GM19099 (cell line): ENCODE measurements around the gene NT5E.
A peak's percentile ranks its signal among the peaks of the same experiment; 100 is the strongest.

ENCODE experiments used
- POLR2A ChIP-seq: IDR thresholded peaks from 3 replicates; pipeline ENCODE4 v1.6.1; 2011; ENCODE audit warnings: low read depth; ENCODE audit not compliant: insufficient read length; ENCODE audit errors: extremely low read depth

The NT5E gene

DNA sequence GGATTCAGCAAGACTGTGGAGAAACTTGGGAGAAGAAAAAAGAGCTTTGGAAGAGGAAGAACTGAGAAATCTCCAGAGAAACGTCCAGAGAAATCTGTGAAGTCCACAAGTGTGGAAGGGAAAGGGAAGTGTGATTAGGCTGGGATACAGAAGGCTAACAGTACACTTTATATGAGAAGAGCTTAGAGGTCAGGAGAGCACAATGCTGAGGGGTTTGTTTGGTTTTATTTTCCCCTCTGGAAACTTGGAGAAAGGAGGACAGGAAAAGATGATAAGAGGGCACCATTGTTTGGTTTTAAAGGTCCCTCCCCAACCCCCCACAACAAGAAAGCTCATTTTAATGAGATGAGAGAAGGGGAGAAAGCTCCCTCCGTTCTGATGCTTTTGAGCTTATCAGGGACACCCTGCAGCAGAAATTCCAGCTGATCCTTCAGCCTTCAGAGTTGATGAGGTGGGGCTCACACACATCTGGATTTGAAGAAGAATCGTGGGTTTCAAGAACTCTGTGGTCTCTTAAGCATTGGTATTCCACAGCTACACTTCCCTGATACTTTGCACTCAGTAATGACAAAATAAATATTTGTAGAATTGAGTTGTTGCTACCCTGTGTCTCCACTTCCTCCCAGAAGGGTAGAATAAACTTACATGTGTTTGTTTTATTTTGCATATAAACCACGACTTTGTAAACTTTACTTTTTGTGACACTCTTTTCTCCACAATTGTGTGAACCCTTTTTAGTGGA lies 1.9 kb downstream of the NT5E start:
- TF ChIP-seq POLR2A, result no peak

- TF ChIP-seq POLR2A, result no peak
Observed at GRCh38 chr6:85452441-85452881, 2.6 kb downstream of the NT5E start.

DNA sequence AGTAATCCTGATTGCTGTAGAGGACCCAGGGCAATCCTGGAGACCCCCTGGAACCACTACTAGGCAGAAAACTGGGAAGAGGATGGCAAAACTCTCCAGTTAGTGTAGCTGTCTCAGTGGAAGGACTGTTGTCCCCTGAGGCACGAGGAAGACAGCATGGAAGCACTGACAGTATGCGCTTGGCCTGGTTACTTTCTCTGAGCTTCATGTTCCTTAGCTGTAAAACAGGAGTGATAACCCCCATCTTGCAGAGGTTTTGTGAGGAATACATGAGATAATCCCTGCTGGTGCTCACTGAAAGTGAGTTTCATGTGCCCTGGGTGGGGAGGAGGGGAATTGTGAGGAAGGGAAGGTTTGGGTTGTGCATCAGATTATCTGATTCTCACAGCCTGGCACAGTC lies 3.2 kb downstream of the NT5E start:
- TF ChIP-seq POLR2A, result no peak

DNA sequence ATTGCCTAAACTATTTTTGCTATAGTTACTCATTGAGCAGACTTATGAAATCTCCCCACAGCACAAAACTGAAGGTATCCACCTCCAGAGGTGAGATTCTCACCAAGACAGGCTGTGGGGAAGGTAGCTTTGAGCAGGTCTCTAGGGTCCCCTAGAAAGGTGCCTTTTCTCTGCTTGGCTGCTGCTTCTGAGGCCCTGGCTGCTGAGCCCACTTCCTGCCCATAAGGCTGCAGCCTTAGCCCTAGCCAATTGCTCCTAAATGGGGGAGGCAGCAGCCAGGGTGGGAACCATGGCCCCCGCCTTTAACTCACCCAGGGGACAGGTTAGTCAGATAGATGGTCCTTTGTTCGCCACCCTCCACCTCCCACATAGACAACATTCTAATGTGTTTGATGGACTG lies 3.6 kb downstream of the NT5E start:
- TF ChIP-seq POLR2A, result no peak

DNA sequence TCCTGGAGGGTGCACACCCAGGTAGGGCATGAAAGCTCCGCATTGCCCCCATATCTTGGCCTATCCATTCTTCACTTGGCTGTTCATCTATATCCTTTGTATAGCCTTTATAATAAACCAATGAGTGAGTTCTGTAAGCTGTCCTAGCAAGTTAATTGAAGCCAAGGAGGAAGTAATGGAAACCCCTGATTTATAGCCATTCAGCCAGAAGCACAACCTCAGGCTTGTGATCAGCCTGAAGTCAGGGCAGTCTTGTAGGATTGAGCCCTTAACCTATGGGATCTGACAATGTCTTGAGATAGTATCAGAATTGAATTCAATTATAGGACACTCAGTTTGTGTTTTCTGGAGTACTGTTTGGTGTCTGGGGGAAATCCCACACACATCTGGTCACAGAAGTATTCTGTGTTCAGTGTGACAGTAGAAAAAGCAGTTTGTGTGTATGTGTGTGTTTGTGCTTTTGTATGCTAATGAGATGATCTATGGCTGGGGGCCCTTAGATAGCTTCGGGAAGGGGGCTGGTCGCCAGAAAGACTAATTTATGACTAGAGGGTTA lies 5.7 kb downstream of the NT5E start:
- no peak for TF ChIP-seq POLR2A

DNA sequence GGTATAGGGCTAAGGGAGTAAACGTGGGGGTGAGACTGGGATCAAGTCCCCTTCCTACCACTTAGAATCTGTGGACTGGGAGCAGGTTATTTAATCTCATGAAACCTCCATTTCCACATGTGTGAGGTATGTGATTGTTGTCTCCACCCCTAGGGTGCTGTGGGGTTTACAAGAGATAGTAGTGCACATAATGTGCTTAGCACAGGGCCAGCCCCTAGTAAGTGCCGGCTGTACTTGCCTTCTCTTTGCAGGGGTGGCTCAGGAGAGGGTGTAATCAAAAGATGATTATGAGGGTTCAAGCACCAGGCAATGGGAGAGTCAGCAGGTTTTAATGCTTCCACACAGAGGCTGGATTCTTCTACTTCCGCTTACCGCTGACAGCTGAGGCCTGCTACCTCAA lies 6.9 kb downstream of the NT5E start:
- TF ChIP-seq POLR2A, result no peak

DNA sequence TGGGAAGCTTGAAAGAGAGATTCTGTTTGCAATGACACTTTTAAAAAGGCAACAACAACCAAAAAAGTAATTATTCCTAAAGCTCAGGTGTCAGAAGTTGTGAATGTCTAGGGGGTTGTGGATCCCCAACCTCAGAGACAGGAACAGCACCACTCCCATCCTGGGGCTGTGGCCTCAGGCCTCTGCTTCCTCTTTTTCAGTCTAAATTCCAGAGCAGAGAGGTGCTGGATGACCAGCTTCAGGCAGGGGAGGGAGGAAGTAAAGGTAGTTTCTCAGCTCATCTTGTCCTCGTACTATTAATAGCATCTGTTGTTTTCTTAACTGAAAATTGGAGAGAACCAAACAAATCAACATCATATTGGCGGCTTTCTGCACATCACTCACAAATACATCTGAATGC lies 8.3 kb downstream of the NT5E start:
- TF ChIP-seq POLR2A, result no peak

DNA sequence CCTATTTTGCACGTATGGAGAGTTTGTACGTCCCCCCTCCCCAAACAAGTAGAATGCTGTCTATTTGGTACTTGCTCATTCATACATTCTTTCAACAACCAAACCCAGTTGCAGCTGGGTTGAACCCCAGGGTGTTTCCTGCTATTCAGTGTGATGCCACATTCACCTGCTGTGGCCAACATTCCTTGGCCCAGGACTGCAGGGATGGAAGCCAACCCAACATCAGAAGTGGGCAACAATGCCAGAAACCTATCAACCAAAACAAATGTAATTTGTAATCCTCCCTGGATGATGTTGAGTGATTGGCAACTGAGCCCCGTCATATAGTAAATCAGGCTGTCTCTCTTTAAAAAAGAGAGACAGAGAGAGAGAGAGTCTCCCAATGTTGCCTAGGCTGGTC lies 8.9 kb downstream of the NT5E start:
- TF ChIP-seq POLR2A, result no peak

GRCh38 chr6:85459224-85459901 lies 9.5 kb downstream of the NT5E start:
- no peak for TF ChIP-seq POLR2A

DNA sequence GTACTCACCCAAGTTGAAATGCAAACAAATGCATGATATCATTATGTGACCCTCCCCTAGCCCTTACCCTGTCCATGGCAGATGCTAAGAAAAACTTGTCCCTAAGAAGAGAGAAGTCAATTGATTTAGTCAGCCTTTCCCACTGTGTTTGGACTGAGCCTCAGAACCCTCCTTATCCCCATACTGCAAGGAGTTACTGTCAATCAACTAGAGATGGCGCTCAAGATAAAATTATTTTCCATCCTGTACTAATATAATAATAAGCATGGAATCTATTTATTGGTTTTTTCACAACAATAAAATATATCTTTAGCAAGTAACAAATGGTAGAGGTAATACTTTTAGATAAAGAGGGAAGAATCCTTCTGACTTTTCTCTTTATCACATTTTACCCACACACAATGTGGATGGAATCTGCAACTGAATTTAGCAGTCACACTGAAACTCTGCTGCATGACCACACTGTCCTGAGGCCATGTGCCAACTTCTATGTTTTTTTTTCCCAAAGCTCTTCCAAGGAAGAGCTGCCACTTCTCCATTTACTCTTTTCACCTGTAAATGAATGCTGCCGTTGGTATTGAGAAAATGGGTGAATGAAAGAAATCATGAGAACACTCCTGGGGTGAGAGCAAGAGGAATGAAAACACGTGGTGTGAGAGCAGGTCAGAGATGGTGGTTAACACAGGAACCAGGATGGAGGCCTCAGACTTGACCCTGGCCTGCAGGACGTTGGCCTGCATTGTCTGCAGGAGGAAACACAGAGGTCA lies 10.5 kb downstream of the NT5E start:
- TF ChIP-seq POLR2A, result no peak

DNA sequence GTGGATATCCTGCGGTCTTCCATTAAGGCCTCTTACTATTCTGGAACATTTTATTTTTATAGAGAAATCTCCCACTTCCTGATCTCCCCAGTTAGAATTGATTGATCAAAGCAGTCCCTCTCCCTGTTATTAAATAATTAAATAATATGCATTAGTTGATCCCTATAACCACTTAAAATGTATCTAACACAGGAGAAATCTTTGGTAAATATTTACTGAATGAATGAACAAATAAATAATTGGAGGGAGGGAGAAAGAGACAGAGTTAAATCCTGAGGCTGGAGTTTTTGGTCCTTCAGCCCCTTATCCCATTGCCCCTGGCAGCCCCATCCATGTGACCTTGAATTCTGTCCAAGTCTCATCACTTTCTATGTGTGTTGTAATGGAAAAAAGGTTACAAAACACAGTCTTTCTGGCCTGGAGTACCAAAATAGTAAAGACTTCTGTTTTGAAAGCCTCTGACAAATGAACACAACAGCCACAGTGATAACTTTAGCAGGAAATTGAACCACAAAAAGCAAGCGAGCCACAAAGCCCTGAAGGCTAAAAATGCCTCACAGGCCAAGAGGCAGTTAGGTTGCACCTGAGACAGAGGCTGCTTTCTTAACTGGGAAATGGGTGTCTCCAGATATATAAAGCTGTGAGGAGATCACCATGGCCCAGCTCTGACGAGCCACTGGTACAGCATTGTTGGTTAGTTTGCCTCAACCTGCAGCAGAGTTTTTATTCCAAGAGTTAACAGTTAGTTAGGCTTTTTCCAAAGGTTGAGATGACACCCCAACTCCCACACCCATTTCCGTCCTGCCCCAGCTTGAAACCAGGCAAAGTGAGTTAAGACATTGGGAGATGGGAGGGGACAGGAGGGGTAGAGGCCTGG lies 11.3 kb downstream of the NT5E start:
- TF ChIP-seq POLR2A, result peak; percentile 25

- TF ChIP-seq POLR2A, result no peak
Observed at GRCh38 chr6:85461798-85462170, 11.9 kb downstream of the NT5E start.

- no peak for TF ChIP-seq POLR2A
Observed at GRCh38 chr6:85462673-85463072, 12.8 kb downstream of the NT5E start.

- no peak for TF ChIP-seq POLR2A
Observed at GRCh38 chr6:85463621-85464259, 13.9 kb downstream of the NT5E start.
